Ovary (tissue), 3 donors: ENCODE results near the gene TMEM94.

ENCODE experiments used
- CTCF ChIP-seq, 3 donors: fragments of 450-650 bp in 2 of 3; fragments of 200-600 bp in 1 of 3; IDR thresholded peaks; one replicate each; pipeline versions ENCODE4 v1.5.1 to v1.8.0; 2016 to 2022; ENCODE audit warnings: antibody characterized with exemption in 3 of 3, mild to moderate bottlenecking in 1 of 3
- POLR2A ChIP-seq: fragments of 450-650 bp; IDR thresholded peaks from one replicate; pipeline ENCODE4 v1.6.1; 2017; ENCODE audit warnings: antibody characterized with exemption, mild to moderate bottlenecking, moderate library complexity
- donor health status: DM: no; HTN: no; CAD: no.

GRCh38 chr17:75456039-75456416 lies 407 bp upstream of the TMEM94 start:
- TF ChIP-seq CTCF (IDR thresholded peaks at IDR 0.05) (no peak), POLR2A (no peak)
